ENCODE results near the gene PROB1.

PROB1 gene

DNA sequence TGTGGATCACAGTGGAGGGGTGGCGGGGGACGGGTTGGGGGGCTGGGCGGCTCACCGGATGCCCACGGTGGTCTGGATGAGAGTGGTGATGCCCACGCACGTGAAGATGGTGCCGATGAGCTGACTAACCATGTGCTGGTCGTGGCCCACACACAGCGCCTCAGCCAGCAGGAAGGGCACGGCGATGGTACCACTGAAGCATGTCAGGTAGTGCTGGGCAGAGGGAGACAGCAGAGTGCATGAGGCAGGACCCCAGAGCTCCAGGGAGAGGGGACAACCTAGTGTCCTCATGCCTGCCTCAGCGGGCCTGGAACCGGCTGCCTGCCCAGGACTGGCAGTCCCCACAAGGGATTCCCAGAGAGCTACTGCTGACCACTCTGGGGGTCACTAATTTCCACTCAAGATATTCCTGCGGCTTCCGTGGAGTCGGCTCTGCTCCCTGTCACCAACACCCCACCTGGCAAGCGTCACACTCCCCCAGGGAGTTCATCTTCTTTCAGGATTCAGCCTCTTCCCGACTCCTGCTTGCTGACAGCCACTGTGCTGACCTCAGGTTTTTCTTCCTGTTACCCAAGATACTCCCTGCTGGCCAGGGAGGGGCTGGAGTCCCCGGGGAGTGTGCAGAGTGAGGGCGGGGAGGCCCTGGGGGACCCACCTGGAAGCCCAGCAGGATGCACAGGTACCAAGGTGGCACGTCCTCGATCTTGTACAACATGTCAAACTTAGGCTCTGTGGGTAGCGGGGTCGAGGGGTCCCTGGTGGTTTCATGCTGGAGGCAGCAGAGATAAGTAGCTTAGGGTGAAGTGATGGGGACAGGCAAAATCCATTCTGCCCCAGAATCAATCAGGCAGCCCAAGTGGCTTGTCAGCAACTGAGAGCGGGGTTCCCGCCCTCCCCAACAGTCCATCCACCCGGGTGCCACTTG lies 12.8 kb downstream of the PROB1 start:
- ChIA-PET CTCF (interaction anchor here (1.4 to 7.4 kb wide), 3 partner anchors 7 to 20 kb away, joined by 3 to 43 read pairs (median 7); no protein-coding TSS in a partner anchor), POLR2A (no interaction called here)
- Histone ChIP-seq H3K27me3 (replicated peaks in 2 of 5; ENCODE audit: control insufficient read depth in 4 of 5, insufficient read depth in 5 of 5, low read length in 4 of 5) (no peaks in the 10 kb centered on the region), H3K4me3 (ENCODE audit: control insufficient read depth in 1 of 7, extremely low read depth in 1 of 7, insufficient read depth in 4 of 7, low read depth in 2 of 7, low read length in 6 of 7) (no peak overlapping the region), H3K36me3 (ENCODE audit: control insufficient read depth in 4 of 4, insufficient read depth in 4 of 4, low read length in 3 of 4) (peaks cover 0 to 8% (median 7%) of the 10 kb centered on the region in 4 experiments), H3K27ac (ENCODE audit: insufficient read depth in 1 of 2, low read depth in 1 of 2, low read length in 2 of 2, poor library complexity in 1 of 2, severe bottlenecking in 2 of 2) (peak overlapping the region in 1 of 2 experiments; percentile 39), H3K4me1 (ENCODE audit: control extremely low read depth in 1 of 4, control insufficient read depth in 4 of 4, insufficient read depth in 4 of 4, low read length in 3 of 4) (peaks cover 6 to 52% (median 51%) of the 10 kb centered on the region in 4 experiments), H3K9me3 (ENCODE audit: control extremely low read depth in 1 of 5, control insufficient read depth in 4 of 5, insufficient read depth in 2 of 5, low read depth in 1 of 5, low read length in 4 of 5) (no peaks in the 10 kb centered on the region)
- no peak for DNase-seq
- WGBS (ENCODE audit: insufficient coverage): 96% methylated on average over 26 of the region's 28 CpGs

DNA sequence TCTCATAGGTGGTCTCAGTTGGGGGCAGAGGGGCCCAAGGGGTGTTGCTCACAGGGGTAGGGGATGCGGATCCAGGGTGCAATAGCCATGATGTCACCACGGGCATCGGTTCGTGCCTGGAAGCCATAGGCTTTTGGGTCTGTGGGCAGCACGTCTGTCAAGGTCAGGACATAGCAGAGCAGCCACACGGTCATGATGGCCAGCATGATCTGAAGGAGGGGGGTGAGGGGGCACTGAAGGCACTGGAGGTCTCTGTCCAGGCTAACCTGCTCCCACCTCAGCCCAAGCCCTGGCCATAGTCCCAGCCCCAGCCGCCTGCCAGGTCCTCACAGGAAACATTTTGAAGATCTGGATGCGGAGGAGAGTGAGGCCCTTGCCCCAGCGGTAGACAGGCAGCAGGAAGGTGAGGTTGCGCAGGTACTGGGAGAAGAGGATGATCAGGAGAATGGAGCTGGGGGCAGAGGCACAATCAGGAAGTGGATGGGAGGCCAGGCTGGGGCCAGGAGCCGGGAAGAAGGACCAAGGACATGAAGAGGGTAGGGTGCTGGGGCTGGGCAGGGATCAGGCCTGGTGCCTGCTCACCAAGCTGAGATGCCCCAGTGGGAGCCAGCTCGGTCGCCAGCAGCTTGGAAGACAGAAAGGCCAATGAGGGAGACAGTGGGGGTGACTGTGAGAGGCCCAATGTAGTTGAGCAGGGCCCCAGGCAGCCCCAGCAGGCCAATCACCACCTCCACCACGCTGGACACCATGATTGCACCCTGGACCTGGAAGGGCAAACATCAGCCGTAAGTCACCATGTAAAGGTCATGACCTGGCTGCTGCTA lies 15.1 kb downstream of the PROB1 start:
- no peak for DNase-seq
- no peak overlapping the region for H3K27ac ChIP-seq (ENCODE audit: insufficient read depth in 1 of 2, low read depth in 1 of 2, low read length in 2 of 2, poor library complexity in 1 of 2, severe bottlenecking in 2 of 2)
- H3K27me3 ChIP-seq (replicated peaks in 2 of 5; ENCODE audit: control insufficient read depth in 4 of 5, insufficient read depth in 5 of 5, low read length in 4 of 5): no peaks in the 10 kb centered on the region
- no peak overlapping the region for H3K4me3 ChIP-seq (ENCODE audit: control insufficient read depth in 1 of 7, extremely low read depth in 1 of 7, insufficient read depth in 4 of 7, low read depth in 2 of 7, low read length in 6 of 7)
- H3K4me1 ChIP-seq (ENCODE audit: control extremely low read depth in 1 of 4, control insufficient read depth in 4 of 4, insufficient read depth in 4 of 4, low read length in 3 of 4): peaks cover 0 to 29% (median 29%) of the 10 kb centered on the region in 4 experiments
- CTCF ChIA-PET: no interaction called here
- H3K9me3 ChIP-seq (ENCODE audit: control extremely low read depth in 1 of 5, control insufficient read depth in 4 of 5, insufficient read depth in 2 of 5, low read depth in 1 of 5, low read length in 4 of 5): no peaks in the 10 kb centered on the region
- POLR2A ChIA-PET: no interaction called here
- 95% methylated on average over 13 of the region's 15 CpGs for WGBS (ENCODE audit: insufficient coverage)
- peaks cover 0 to 13% (median 4%) of the 10 kb centered on the region in 4 experiments for H3K36me3 ChIP-seq (ENCODE audit: control insufficient read depth in 4 of 4, insufficient read depth in 4 of 4, low read length in 3 of 4)

DNA sequence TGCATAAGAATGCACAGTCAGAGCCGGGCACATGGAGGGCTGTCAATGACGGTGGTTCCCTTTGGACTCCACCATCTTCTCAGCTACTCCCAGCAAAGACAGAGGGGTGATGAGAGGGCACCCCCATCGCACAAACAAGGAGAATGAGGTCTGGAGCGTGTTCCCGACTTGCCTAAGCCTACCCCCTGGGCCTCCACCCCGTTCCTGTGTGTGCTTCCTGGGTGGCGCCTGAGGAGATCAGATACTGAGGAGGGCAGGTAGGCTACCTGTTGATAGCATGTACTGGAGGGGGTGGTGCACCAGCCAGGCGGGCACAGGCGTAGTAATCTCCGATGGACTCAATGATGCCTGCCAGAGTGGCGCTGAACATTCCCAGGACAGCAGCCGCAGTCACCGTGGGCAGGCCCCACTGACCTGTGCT lies 16.0 kb downstream of the PROB1 start:
- Histone ChIP-seq H3K36me3 (ENCODE audit: control insufficient read depth in 4 of 4, insufficient read depth in 4 of 4, low read length in 3 of 4) (peaks cover 0 to 18% (median 6%) of the 10 kb centered on the region in 4 experiments), H3K9me3 (ENCODE audit: control extremely low read depth in 1 of 5, control insufficient read depth in 4 of 5, insufficient read depth in 2 of 5, low read depth in 1 of 5, low read length in 4 of 5) (no peaks in the 10 kb centered on the region), H3K4me1 (ENCODE audit: control extremely low read depth in 1 of 4, control insufficient read depth in 4 of 4, insufficient read depth in 4 of 4, low read length in 3 of 4) (peaks cover 0 to 21% (median 20%) of the 10 kb centered on the region in 4 experiments), H3K27ac (ENCODE audit: insufficient read depth in 1 of 2, low read depth in 1 of 2, low read length in 2 of 2, poor library complexity in 1 of 2, severe bottlenecking in 2 of 2) (no peak overlapping the region), H3K27me3 (replicated peaks in 2 of 5; ENCODE audit: control insufficient read depth in 4 of 5, insufficient read depth in 5 of 5, low read length in 4 of 5) (no peaks in the 10 kb centered on the region), H3K4me3 (ENCODE audit: control insufficient read depth in 1 of 7, extremely low read depth in 1 of 7, insufficient read depth in 4 of 7, low read depth in 2 of 7, low read length in 6 of 7) (no peak overlapping the region)
- ChIA-PET POLR2A (interaction anchor here (0.7 kb wide), 1 partner anchor 10 kb away, joined by 3 read pairs; no protein-coding TSS in a partner anchor), CTCF (interaction anchor here (1.3 kb wide), 1 partner anchor 13 kb away, joined by 4 read pairs; no protein-coding TSS in a partner anchor)
- no peak for DNase-seq
- WGBS (ENCODE audit: insufficient coverage): 88% methylated on average over 12 of the region's 13 CpGs

DNA sequence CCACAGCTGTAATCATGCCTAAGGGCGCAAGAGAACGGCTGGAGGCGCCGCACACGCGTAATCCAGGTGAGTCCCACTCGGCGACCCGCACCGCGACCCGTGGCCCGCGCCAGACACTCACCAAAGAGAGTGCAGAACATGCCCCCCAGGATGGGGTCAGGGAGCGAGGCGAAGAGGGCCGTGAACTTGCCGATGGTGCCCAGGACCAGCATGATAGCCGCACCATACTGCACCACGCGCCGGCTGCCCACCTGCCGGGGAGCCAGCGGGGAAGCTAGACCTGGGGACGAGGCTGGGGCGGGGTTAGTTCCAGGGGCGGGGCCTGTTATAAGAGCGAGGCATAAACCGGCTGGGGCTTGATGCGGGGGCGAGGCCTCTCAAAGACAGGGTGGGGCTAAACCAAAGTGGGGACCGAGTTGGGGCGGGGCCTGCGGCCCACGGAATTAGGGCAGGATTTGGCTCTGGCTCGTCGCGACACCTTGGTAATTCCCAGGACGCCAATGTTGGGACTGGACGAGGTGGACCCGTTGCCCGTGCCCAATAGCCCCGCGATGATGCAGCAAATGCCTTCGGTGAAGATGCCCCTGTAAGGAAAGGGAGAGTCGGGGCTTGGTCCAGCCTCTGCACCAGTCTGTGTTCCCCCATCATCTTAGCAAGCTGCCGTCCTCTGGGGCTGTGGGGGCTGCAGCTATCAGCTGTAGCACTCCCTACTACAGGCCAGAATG lies 16.6 kb downstream of the PROB1 start:
- ChIA-PET POLR2A (interaction anchor here (0.7 kb wide), 1 partner anchor 10 kb away, joined by 3 read pairs; no protein-coding TSS in a partner anchor), CTCF (interaction anchor here (0.8 to 1.8 kb wide), 5 partner anchors 10 to 36 kb away, joined by 3 to 7 read pairs (median 4); no protein-coding TSS in a partner anchor)
- Histone ChIP-seq H3K4me1 (ENCODE audit: control extremely low read depth in 1 of 4, control insufficient read depth in 4 of 4, insufficient read depth in 4 of 4, low read length in 3 of 4) (peaks cover 0 to 14% (median 14%) of the 10 kb centered on the region in 4 experiments), H3K4me3 (ENCODE audit: control insufficient read depth in 1 of 7, extremely low read depth in 1 of 7, insufficient read depth in 4 of 7, low read depth in 2 of 7, low read length in 6 of 7) (no peak overlapping the region), H3K9me3 (ENCODE audit: control extremely low read depth in 1 of 5, control insufficient read depth in 4 of 5, insufficient read depth in 2 of 5, low read depth in 1 of 5, low read length in 4 of 5) (no peaks in the 10 kb centered on the region), H3K27ac (ENCODE audit: insufficient read depth in 1 of 2, low read depth in 1 of 2, low read length in 2 of 2, poor library complexity in 1 of 2, severe bottlenecking in 2 of 2) (no peak overlapping the region), H3K27me3 (replicated peaks in 2 of 5; ENCODE audit: control insufficient read depth in 4 of 5, insufficient read depth in 5 of 5, low read length in 4 of 5) (no peaks in the 10 kb centered on the region), H3K36me3 (ENCODE audit: control insufficient read depth in 4 of 4, insufficient read depth in 4 of 4, low read length in 3 of 4) (peaks cover 0 to 25% (median 13%) of the 10 kb centered on the region in 4 experiments)
- 95% methylated on average over 42 of the region's 47 CpGs for WGBS (ENCODE audit: insufficient coverage)
- DNase-seq: no peak

DNA sequence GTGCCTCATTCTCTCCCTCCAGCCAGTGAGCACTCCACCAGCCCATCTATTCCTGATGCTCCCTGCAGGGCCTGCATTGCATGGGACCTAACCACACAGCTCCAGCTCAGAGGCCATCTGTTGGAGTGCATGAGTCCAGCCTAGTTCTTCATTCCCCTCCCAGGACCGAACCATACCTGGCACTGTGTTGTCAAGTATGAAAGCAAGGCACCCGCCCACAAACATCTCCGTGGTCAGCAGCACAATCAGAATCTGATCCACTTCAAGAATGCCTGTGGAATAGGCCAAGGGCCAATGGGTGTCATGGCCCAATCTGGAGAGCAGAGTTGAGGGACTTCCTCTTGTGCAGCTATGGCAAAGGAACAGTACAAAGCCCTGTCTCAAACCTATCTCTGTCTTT lies 17.7 kb downstream of the PROB1 start:
- H3K27ac ChIP-seq (ENCODE audit: insufficient read depth in 1 of 2, low read depth in 1 of 2, low read length in 2 of 2, poor library complexity in 1 of 2, severe bottlenecking in 2 of 2): no peak overlapping the region
- no peaks in the 10 kb centered on the region for H3K27me3 ChIP-seq (replicated peaks in 2 of 5; ENCODE audit: control insufficient read depth in 4 of 5, insufficient read depth in 5 of 5, low read length in 4 of 5)
- POLR2A ChIA-PET: no interaction called here
- H3K4me3 ChIP-seq (ENCODE audit: control insufficient read depth in 1 of 7, extremely low read depth in 1 of 7, insufficient read depth in 4 of 7, low read depth in 2 of 7, low read length in 6 of 7): no peak overlapping the region
- peaks cover 1 to 27% (median 14%) of the 10 kb centered on the region in 4 experiments for H3K36me3 ChIP-seq (ENCODE audit: control insufficient read depth in 4 of 4, insufficient read depth in 4 of 4, low read length in 3 of 4)
- WGBS (ENCODE audit: insufficient coverage): 97% methylated on average over 3 of the region's 3 CpGs
- peaks cover 0 to 6% (median 5%) of the 10 kb centered on the region in 4 experiments for H3K4me1 ChIP-seq (ENCODE audit: control extremely low read depth in 1 of 4, control insufficient read depth in 4 of 4, insufficient read depth in 4 of 4, low read length in 3 of 4)
- no peak for DNase-seq
- H3K9me3 ChIP-seq (ENCODE audit: control extremely low read depth in 1 of 5, control insufficient read depth in 4 of 5, insufficient read depth in 2 of 5, low read depth in 1 of 5, low read length in 4 of 5): no peaks in the 10 kb centered on the region
- CTCF ChIA-PET: interaction anchor here (0.8 to 4.2 kb wide), 7 partner anchors 9 to 37 kb away, joined by 3 to 43 read pairs (median 4); partner anchors contain the start of gene SLC23A1

DNA sequence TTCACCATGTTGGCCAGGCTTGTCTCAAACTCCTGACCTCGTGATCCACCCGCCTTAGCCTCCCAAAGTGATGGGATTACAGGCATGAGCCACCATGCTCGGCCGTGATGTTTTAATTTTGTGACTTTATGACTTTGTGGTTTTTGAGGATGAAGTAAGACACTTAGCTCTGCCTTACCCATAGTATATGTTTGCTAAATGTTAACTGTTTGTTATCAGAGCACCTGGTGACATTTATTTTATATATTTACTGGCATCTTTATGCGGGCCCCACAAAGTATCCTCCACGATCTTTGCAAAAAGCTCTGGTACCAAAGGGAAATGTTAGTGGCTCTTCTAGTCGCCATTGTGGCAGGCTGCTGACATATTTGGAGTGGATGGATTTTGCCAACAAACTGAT lies 18.5 kb downstream of the PROB1 start:
- POLR2A ChIA-PET: no interaction called here
- peaks cover 0 to 5% (median 4%) of the 10 kb centered on the region in 4 experiments for H3K4me1 ChIP-seq (ENCODE audit: control extremely low read depth in 1 of 4, control insufficient read depth in 4 of 4, insufficient read depth in 4 of 4, low read length in 3 of 4)
- 100% methylated on average over 6 of the region's 7 CpGs for WGBS (ENCODE audit: insufficient coverage)
- no peaks in the 10 kb centered on the region for H3K27me3 ChIP-seq (replicated peaks in 2 of 5; ENCODE audit: control insufficient read depth in 4 of 5, insufficient read depth in 5 of 5, low read length in 4 of 5)
- H3K9me3 ChIP-seq (ENCODE audit: control extremely low read depth in 1 of 5, control insufficient read depth in 4 of 5, insufficient read depth in 2 of 5, low read depth in 1 of 5, low read length in 4 of 5): no peaks in the 10 kb centered on the region
- H3K27ac ChIP-seq (ENCODE audit: insufficient read depth in 1 of 2, low read depth in 1 of 2, low read length in 2 of 2, poor library complexity in 1 of 2, severe bottlenecking in 2 of 2): no peak overlapping the region
- peaks cover 6 to 31% (median 21%) of the 10 kb centered on the region in 4 experiments for H3K36me3 ChIP-seq (ENCODE audit: control insufficient read depth in 4 of 4, insufficient read depth in 4 of 4, low read length in 3 of 4)
- H3K4me3 ChIP-seq (ENCODE audit: control insufficient read depth in 1 of 7, extremely low read depth in 1 of 7, insufficient read depth in 4 of 7, low read depth in 2 of 7, low read length in 6 of 7): no peak overlapping the region
- CTCF ChIA-PET: interaction anchor here (0.8 to 4.2 kb wide), 8 partner anchors 9 to 82 kb away, joined by 3 to 43 read pairs (median 3); partner anchors contain the start of genes MATR3 and SLC23A1
- DNase-seq: no peak

Measured in common myeloid progenitor, CD34-positive (primary cell).